Measurements from ENCODE around the gene DLGAP4.

DNA sequence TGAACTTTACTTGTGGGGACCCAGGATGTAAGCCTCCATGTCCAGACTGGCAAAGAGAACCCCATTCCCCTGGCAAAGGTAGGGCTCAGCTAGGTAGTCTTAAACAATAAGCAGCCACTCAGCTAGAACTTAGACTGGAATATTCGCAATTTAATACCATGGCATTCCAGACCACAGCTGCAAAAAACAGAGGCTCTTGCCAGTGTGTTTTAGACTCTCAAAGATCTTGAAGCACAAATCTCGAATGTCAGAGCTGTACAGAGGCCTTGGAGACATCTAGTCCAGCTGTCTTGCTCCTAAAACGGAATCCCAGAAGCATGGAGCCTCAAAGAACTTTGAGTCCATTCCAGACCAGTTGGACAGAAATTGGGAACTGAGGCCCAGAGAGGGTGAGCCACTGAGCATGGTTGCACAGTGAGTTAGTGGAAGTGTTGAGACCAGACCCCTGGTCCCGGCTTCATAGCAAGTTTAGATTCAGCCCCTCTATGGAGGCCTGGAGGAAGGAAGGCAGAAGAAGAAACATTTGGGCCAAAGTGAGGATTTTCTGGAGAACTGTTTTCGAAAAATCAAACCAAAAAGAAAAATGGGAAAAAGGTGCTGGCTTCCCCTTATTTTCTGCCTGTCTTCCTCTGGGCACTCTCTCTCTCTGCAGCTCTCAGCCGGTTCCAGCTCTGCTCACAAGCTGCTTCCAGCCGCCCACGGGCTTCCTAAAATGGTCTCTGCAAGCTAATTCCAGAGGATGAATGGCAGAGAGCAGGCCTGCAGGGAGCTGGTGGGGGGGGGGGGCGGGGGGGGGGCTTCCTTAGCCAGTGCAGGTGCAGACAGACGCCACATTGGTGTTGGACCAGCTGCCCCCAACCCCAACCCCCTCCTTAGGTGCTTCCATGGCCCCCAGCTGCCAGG is 37.4 kb upstream of the DLGAP4 start:
- TF ChIP-seq CTCF (IDR thresholded peaks at IDR 0.05), result no peak
- no peak for TF ChIP-seq ZFX (IDR thresholded peaks at IDR 0.05; ENCODE audit: borderline replicate concordance)
